GM18511 (cell line): Measurements from ENCODE around the gene PKP4.
"Not testable (repeated sequence)": the region's sequence is repeated elsewhere in the genome, so short reads cannot be mapped to it uniquely, and the experiment has no call there.

ENCODE experiments used
- ATAC-seq: cut with Tn5 transposase; IDR thresholded peaks from one replicate; pipeline ENCODE4 v1.9.1; 2021; ENCODE audit warnings: mild to moderate bottlenecking, moderate library complexity; ENCODE audit not compliant: unreplicated experiment

The PKP4 gene

GRCh38 chr2:158704724-158705465 is 248.1 kb downstream of the PKP4 start:
- ATAC-seq = not testable (repeated sequence)

GRCh38 chr2:158712791-158713522 is 256.2 kb downstream of the PKP4 start:
- no peak for ATAC-seq

- no peak for ATAC-seq
Observed at GRCh38 chr2:158713523-158714138, 256.9 kb downstream of the PKP4 start.

GRCh38 chr2:158714420-158714819 is 257.7 kb downstream of the PKP4 start:
- no peak for ATAC-seq

- no peak for ATAC-seq
Observed at GRCh38 chr2:158715357-158715756, 258.6 kb downstream of the PKP4 start.

- ATAC-seq = no peak
Observed at GRCh38 chr2:158716121-158716791, 259.5 kb downstream of the PKP4 start.

- no peak for ATAC-seq
Observed at GRCh38 chr2:158716921-158717320, 260.2 kb downstream of the PKP4 start.

GRCh38 chr2:158717366-158718195 is 260.8 kb downstream of the PKP4 start:
- no peak for ATAC-seq

- no peak for ATAC-seq
Observed at GRCh38 chr2:158718196-158718585, 261.4 kb downstream of the PKP4 start.

- no peak for ATAC-seq
Observed at GRCh38 chr2:158718851-158719250, 262.1 kb downstream of the PKP4 start.

GRCh38 chr2:158719403-158719802 is 262.7 kb downstream of the PKP4 start:
- ATAC-seq = no peak

GRCh38 chr2:158722266-158723105 is 265.7 kb downstream of the PKP4 start:
- ATAC-seq = no peak

GRCh38 chr2:158723181-158723838 is 266.6 kb downstream of the PKP4 start:
- ATAC-seq = no peak

- no peak for ATAC-seq
Observed at GRCh38 chr2:158723921-158724802, 267.4 kb downstream of the PKP4 start.

- ATAC-seq = no peak
Observed at GRCh38 chr2:158724803-158725381, 268.1 kb downstream of the PKP4 start.

GRCh38 chr2:158725441-158725891 is 268.7 kb downstream of the PKP4 start:
- ATAC-seq = no peak

GRCh38 chr2:158726911-158727592 is 270.3 kb downstream of the PKP4 start:
- ATAC-seq = no peak
